HL-60 (cell line): ENCODE data around the gene IKZF5.

Source experiments
- DNase-seq, 2 experiments: peaks; one replicate each; pipeline ENCODE4 v3.0.0-alpha.2; 2010 to 2020; ENCODE audit warnings: low read depth in 1 of 2, low spot score in 1 of 2
- H3K27ac ChIP-seq: fragments of 250-450 bp; sonication (Bioruptor Pico); replicated peaks from 2 replicates; pipeline ENCODE4 v1.5.1; 2020; ENCODE audit warnings: mild to moderate bottlenecking, moderate library complexity
- H3K27me3 ChIP-seq: fragments of 250-450 bp; sonication (Bioruptor Pico); 2 replicates; pipeline ENCODE4 v1.5.1; 2021; ENCODE audit warnings: mild to moderate bottlenecking, moderate library complexity; ENCODE audit not compliant: insufficient read depth, poor library complexity, severe bottlenecking
- H3K4me3 ChIP-seq: replicated peaks from 2 replicates; pipeline ENCODE4 v1.5.1; 2011; ENCODE audit warnings: mild to moderate bottlenecking, control low read depth, low read length; ENCODE audit not compliant: insufficient read depth
- GABPA ChIP-seq: IDR thresholded peaks from 2 replicates; pipeline ENCODE4 v1.6.1; 2012; ENCODE audit warnings: low read depth
- POLR2AphosphoS5 ChIP-seq: IDR thresholded peaks from 2 replicates; pipeline ENCODE4 v1.6.1; 2012; ENCODE audit warnings: low read depth
- SPI1 ChIP-seq: IDR thresholded peaks from 2 replicates; pipeline ENCODE4 v1.6.1; 2012; ENCODE audit warnings: low read depth, mild to moderate bottlenecking, borderline replicate concordance
- TF ChIP-seq, protein P1 (sequence below): IDR thresholded peaks from 2 replicates; pipeline ENCODE4 v1.6.1; 2012; ENCODE audit warnings: low read depth; ENCODE audit not compliant: insufficient replicate concordance
- TF ChIP-seq, protein P2 (sequence below): IDR thresholded peaks from one replicate; pipeline ENCODE4 v1.5.1; 2011; ENCODE audit warnings: low read length, control low read depth, inconsistent platforms; ENCODE audit not compliant: insufficient read depth

Gene IKZF5

DNA sequence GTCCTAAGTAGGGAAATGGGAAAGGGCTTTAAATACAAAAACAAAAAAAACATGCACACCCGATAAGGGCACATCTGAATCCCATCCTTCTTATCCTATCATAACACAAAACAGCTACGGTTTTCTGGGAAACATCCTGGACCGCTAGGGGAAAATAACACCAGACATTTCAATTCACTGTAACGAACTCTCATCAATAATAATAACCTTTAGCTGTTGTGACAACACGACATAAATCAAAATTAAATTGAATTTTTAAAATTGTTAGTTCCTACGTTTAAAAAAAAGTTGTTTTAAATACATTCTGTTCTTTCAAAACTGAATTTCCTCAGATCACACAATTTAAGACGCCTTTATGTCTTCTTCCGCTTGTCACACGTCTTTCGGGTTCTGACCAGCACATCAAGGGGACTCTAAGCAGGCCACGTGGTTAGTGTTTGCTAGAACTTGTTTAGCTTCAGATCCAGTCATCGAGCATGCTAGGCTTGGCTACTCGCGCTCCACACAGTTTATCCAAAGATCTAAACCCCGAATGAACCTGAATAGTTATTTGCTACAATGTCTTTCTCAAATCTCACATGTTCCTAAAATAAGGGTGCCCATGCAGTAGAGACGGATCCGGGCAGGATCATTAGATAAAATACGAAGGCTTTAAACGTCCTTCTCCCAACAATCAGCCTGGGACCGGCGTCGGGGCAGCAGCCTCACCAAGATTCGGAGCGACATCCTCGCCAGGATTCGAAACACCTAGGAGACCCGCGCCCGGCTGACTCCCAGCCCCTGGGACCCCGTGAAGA lies 839 bp downstream of the IKZF5 start:
- peak; percentile 55 to 70 for DNase-seq
- H3K27ac ChIP-seq = peak overlapping the region; percentile 86
- TF ChIP-seq, protein P1, sequence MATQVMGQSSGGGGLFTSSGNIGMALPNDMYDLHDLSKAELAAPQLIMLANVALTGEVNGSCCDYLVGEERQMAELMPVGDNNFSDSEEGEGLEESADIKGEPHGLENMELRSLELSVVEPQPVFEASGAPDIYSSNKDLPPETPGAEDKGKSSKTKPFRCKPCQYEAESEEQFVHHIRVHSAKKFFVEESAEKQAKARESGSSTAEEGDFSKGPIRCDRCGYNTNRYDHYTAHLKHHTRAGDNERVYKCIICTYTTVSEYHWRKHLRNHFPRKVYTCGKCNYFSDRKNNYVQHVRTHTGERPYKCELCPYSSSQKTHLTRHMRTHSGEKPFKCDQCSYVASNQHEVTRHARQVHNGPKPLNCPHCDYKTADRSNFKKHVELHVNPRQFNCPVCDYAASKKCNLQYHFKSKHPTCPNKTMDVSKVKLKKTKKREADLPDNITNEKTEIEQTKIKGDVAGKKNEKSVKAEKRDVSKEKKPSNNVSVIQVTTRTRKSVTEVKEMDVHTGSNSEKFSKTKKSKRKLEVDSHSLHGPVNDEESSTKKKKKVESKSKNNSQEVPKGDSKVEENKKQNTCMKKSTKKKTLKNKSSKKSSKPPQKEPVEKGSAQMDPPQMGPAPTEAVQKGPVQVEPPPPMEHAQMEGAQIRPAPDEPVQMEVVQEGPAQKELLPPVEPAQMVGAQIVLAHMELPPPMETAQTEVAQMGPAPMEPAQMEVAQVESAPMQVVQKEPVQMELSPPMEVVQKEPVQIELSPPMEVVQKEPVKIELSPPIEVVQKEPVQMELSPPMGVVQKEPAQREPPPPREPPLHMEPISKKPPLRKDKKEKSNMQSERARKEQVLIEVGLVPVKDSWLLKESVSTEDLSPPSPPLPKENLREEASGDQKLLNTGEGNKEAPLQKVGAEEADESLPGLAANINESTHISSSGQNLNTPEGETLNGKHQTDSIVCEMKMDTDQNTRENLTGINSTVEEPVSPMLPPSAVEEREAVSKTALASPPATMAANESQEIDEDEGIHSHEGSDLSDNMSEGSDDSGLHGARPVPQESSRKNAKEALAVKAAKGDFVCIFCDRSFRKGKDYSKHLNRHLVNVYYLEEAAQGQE = no peak
- TF ChIP-seq SPI1 (no peak), GABPA (no peak), POLR2AphosphoS5 (0 out of 2 replicates have a peak, but pooled peaks have one; percentile 26)
- TF ChIP-seq, protein P2, sequence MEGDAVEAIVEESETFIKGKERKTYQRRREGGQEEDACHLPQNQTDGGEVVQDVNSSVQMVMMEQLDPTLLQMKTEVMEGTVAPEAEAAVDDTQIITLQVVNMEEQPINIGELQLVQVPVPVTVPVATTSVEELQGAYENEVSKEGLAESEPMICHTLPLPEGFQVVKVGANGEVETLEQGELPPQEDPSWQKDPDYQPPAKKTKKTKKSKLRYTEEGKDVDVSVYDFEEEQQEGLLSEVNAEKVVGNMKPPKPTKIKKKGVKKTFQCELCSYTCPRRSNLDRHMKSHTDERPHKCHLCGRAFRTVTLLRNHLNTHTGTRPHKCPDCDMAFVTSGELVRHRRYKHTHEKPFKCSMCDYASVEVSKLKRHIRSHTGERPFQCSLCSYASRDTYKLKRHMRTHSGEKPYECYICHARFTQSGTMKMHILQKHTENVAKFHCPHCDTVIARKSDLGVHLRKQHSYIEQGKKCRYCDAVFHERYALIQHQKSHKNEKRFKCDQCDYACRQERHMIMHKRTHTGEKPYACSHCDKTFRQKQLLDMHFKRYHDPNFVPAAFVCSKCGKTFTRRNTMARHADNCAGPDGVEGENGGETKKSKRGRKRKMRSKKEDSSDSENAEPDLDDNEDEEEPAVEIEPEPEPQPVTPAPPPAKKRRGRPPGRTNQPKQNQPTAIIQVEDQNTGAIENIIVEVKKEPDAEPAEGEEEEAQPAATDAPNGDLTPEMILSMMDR = no peak
- H3K4me3 ChIP-seq = peak overlapping the region; percentile 98
- no peaks in the 10 kb centered on the region for H3K27me3 ChIP-seq

DNA sequence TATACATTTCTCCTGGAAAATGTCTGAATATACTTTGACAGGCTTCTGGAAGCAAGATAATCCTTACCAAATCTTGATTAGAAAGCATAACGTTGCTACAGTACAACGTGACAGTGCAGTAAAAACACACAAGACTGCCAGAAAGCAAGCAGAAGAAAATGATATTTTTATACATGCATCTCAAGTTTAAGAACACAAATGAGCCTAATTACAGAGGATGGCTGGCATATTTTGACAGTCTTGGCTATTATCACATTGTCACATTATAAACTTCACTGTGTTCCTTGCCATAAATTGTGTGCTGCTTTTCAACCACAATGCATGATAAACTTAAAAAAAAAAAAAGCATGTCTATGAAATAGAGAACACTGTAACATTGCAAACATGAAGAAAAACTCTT lies 4.3 kb downstream of the IKZF5 start:
- DNase-seq = no peak
- Histone ChIP-seq H3K27ac (no peak overlapping the region), H3K4me3 (no peak overlapping the region), H3K27me3 (no peaks in the 10 kb centered on the region)
- TF ChIP-seq GABPA (no peak), SPI1 (no peak), POLR2AphosphoS5 (no peak)
- TF ChIP-seq, protein P2 = no peak
- TF ChIP-seq, protein P1 = no peak

DNA sequence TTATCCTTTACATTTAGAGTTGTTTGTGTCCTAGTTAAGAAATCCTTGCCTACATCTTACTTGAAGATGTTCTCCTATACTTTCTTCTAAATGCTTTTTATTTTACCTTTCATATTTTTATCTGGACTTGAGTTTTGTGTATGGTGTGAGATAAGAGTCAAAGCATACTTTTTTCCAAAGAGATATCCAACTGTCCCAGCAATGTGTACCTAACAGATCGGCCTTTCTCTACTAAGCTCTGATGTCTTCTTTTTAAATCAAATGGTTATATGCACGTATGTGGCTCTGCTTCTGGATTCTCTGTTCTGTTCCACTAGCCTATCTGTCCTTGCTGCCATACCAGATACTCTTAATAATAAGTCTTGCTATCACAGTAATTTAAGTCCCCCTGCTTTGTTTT lies 7.2 kb downstream of the IKZF5 start:
- DNase-seq = no peak
- Histone ChIP-seq H3K27me3 (no peaks in the 10 kb centered on the region), H3K27ac (no peak overlapping the region), H3K4me3 (no peak overlapping the region)
- TF ChIP-seq, protein P1 = no peak
- TF ChIP-seq GABPA = no peak
- TF ChIP-seq SPI1 = no peak
- TF ChIP-seq, protein P2 = no peak
- no peak for TF ChIP-seq POLR2AphosphoS5
